ENCODE results near the gene IRF7.

Gene IRF7

DNA sequence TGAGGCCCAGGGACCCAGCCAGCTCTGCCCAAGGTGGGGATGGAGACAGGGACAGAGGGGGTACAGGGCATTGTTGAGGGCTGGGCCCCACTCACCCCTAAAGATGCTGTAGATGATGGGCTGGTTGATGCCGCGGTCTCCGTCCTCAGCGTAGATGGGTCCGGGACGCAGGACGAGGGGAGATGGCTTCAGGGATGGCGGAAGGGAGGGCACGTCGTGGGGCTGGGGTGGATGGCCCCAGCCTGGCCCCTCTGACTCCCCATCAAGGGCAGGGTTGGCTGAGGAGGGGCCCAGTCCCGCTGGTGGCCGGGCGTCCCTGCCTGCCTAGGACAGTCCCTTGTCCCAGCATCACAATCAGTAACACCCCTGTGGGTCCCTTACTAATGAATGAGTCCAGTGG is 4.5 kb upstream of the IRF7 start:
- DNase-seq: no peak

DNA sequence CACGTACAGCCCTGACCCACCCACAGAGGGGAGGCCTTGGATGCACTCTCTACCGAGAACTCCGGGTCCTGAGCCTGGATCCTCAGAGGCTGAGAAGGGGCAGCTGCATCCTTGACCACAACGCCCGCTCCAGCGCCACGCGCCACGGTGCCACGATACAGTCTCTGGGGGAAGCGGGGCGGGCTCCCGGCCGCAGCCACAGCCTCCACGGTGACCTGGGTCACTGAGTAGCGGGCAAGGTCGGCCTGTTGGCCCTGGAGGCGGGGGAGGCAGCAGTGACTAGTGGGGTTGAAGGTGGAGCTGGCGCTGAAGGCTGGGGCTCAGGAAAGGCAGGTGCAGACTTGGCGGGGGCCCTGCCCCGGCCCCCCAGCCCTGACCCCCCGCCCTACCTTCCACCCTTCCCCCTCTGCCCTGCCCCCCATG is 3.9 kb upstream of the IRF7 start:
- no peak for DNase-seq

DNA sequence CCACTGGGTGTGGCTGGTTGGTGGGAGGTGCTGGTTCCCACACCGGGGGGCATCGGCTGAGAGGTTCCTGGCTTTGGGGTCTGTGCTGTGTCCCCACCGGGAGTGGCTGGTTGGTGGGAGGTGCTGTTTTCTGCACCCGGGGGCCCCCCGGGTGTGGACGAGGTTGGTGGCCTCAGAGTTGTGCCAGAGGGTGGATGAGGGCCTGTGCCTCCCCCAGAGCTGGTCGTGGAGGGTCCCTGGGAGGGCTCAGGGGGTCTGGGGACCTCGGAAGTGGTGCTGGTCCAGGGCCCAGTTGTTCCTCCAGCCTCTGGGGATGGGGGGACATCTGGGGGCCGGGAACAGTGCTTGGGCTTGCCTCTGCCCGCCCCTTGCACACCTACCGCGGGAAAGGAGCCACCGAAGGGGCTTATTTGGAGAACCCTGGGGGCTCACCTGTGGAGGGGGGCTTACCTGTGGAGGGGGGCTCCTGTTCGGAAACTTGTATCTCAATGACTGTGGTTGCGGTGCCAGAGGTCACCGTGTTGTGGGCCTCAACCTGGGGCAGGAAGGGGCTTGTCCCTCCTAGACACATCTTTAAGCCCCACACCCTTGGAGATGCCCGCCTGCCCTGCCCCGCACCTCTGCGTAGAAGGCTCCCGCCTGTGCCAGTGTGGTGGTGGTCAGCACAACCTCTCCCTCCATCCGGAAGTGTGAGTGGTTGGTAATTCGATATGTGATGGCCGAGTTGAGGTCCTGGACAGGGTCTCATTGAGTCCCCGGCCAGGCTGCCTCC is 3.3 kb upstream of the IRF7 start:
- DNase-seq: no peak

DNA sequence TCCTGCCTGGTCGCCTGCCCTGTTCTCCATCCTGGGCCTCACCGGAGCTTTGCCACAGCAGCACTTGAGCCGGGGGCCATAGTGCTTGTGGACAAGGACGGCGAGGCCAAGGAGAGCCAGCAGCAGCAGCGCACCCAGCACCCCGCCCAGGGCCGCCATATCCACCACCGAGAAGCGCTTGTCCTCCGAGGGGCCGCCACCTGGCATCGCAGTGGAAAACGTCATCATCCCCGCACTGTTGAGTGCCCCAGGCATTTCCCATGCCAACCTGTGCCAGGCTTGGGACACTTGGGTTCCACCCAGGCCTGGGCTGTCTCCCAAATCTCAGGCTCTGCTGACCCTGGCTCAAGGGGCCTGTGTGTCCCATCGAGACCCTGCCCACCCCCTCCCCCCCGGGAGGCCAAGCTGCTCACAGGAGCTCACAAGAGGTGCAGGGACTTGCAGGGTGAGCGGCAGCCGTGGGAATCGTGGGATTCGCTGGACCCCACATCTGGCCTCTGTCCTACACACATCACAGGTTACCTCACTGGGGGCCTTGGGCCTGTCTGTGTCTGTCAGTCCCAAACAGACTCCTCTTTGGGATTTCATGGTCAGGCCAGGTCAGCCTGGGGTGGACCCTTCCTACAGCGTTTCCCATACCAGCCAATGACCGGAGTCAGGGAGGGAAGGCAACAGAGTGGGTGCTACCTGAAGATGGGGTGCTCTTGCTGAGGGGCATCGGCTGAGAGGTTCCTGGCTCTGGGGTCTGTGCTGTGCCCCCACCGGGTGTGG is 2.3 kb upstream of the IRF7 start:
- DNase-seq: no peak

DNA sequence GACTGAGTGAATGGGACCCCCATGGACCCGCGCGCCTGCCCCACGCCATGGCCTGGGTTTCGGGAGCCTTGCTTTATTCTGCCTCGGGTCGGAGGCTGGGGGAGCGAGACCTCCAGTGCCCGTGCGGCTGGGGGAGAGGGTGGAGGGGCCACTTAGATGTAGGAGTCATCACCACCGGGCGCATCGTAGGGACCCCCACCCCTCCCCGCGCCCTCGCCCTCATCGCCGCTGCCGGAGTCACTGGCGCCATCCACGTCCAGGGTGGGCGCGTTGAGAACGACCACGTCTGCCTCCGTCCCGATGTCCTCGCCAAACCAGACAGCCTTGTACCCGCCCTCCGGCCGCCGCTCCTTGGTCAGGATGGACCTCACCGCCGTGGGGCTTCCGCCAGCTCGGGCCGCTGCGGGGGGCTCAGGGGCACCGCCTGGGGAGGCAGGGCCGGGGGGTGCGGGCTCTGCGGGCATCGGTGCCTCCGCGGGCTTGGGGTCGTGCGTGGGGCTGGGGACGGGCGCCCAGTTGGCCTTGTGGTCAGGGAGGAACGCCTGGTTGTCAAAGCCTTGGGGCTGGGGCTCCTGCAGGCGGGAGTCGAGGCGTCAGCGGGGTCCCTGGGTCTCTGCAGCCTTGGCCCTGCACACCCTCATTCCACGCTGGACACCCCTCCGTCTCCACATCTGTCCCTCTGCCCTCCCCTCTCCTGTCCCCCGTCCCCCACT is 1.6 kb upstream of the IRF7 start:
- no peak for DNase-seq

DNA sequence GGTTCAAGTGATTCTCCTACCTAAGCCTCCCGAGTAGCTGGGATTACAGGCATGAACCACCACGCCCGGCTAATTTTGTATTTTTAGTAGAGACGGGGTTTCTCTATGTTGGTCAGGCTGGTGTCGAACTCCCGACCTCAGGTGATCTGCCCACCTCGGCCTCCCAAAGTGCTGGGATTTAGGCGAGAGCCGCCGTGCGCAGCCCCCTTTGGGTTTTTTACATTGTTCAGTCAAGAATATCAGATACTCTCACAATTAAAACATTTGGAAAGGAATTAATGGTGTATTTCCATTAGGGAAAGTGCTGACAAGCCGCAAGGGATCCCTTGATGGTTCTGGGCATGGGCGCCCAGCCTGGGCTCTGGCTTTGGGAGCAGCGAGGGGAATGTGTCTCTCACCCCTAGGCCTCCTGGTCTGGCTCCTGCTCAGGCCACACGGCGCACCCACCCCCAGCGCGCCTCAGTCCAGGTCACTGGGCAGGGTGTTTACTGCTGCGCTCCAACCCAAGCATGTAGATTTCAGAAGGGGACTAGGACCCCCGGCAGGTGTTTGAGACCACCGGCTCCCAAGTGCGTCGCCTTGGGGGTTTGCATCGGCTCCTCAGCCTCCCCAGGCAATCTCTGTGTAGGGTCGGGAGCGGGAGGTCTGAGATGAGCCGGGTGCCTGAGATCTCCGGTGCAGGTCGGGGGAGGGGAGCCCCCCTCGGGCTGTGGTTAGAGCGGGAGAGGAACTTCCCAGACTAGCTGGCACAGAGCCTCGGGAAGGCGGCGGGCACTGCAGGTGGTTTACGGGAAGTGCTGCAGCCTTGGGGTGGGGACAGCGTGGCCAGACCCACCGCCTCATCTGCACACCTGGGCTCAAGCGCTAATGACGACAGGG is 809 bp upstream of the IRF7 start:
- DNase-seq: no peak

DNA sequence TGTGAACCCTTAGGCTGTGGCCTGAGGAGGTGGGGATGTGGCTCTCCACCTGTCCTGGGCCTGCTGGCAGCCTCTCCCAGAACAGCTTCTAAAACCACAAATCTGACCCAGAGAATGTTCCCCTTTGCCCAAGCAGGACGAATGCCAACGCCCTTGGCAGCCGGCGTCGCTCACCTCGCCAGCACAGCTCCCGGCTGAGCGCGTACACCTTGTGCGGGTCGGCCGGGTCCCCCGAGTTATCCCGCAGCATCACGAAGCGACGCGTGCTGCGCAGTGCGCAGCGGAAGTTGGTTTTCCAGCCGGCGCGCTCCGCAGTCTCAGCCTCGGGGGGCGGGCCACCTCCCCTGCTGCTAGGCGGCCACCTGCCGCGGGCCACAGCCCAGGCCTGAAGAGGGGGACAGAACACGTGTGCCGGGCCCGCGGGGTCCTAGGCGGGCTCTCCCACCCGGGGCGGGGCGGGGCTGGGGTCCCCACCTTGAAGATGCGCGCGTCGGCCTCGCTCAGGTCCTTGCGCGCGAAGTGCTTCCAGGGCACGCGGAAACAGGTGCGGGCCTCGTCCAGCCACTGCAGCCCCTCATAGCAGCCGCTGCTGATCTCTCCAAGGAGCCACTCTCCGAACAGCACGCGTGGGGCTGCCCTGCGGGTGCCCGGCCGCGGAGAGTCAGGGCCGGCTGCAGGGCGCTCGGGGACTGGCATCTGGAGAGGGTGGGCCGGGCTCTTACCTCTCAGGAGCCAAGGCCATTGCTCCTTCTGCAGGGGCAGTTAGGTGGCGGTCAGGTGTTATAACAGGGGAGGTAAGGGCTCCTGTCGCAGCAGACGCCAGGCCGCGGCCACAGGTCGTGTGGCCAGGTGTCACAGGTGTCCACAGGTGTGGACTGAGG is 887 bp downstream of the IRF7 start:
- no peak for DNase-seq

DNA sequence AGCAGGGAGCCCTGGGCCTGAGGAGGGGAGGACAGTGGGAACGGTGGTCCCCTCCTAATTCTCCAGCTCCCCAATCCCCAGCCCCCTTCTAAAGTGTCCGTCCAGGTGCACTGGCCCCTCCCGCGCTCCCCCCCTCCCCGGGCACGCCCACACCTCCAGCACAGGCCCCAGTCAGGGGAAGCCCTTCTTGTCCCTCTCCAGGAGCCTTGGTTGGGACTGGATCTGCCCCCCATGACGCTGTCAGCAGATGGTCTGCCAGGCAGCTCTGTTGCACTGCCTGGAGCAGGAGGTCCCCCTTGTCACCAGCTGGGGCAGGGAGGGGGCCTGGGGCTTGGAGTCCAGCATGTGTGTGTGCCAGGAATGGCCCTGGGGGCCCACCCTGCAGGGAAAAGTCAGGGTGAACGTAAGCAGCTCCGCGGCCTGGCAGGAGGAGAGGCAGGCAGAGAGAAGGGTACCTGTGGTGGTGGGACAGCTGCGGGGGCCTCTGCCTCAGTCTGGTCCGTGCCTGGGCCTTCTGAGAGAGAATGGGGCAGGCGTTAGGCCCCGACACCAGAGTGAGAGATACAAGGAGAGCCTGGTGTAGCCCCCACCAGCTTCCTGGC is 1.6 kb downstream of the IRF7 start:
- DNase-seq: no peak

DNA sequence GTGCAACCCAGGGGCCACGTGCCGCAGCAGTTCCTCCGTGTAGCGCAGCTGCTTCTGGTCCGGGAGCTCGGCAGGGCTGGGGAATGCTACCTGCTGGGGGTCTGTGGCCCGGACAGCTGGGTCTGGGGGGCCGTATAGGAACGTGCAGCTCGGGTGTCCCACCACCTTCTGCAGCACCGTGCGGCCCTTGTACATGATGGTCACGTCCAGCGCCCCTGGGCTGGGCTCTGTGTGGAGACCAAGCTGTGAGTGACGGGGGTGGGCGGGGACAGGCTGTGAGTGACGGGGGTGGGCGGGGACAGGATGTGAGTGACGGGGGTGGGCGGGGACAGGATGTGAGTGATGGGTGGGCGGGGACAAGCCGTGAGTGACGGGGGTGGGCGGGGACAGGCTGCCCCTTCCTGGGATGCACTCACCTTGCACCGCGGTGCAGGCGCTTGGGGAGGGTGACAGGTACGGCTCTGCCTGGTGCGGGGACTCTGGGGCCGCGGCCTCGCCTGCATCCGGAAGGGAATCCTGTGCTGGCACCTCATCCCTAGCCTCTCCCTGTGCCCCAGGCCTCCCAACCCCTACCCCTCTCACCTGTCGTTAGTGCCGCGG is 2.3 kb downstream of the IRF7 start:
- DNase-seq: no peak

DNA sequence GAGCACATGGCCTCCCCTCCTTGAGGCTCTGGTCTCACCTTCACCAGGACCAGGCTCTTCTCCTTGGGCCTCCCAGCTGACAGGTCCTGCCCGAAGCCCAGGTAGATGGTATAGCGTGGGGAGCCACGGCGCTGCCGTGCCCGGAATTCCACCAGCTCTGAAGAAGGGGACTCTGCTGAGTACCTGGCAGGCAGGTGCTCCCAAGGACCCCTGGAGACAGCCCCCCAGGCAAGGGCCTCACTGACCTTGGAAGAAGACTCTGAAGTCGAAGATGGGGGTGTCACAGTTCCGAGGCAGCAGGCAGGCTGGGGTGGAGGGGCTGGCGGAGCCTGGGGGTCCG is 2.8 kb downstream of the IRF7 start:
- no peak for DNase-seq

DNA sequence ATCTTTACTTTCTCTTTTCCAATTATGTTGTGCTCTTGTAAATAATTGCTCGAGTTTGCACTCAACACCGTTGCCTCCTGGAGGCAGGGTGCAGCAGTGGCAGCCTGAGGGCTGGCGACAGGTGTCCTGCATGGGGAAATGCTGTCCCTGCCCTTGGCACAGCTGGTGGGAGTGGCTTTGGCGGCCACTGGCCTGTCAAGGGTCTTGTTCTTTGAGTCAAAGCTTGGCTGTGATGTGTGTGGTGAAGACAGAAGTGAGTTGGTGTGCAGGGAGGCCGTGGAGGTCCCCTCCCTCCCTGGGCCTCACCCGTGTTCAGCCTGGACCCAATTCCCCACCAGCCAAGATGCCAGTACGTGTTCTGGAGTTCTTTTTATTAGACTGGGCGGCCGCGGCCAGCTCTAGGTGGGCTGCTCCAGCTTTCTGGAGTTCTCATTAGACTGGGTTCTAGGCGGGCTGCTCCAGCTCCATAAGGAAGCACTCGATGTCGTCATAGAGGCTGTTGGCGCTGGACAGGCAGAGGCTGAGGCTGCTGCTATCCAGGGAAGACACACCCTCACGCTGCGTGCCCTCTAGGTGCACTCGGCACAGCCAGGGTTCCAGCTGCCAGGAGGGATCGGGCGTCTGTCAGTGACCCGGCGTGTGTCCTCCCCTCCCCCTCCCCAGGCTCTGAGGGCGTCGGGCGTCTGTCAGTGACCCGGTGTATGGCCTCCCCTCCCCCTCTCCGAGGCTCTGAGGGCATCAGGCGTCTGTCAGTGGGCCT is 3.4 kb downstream of the IRF7 start:
- no peak for DNase-seq

DNA sequence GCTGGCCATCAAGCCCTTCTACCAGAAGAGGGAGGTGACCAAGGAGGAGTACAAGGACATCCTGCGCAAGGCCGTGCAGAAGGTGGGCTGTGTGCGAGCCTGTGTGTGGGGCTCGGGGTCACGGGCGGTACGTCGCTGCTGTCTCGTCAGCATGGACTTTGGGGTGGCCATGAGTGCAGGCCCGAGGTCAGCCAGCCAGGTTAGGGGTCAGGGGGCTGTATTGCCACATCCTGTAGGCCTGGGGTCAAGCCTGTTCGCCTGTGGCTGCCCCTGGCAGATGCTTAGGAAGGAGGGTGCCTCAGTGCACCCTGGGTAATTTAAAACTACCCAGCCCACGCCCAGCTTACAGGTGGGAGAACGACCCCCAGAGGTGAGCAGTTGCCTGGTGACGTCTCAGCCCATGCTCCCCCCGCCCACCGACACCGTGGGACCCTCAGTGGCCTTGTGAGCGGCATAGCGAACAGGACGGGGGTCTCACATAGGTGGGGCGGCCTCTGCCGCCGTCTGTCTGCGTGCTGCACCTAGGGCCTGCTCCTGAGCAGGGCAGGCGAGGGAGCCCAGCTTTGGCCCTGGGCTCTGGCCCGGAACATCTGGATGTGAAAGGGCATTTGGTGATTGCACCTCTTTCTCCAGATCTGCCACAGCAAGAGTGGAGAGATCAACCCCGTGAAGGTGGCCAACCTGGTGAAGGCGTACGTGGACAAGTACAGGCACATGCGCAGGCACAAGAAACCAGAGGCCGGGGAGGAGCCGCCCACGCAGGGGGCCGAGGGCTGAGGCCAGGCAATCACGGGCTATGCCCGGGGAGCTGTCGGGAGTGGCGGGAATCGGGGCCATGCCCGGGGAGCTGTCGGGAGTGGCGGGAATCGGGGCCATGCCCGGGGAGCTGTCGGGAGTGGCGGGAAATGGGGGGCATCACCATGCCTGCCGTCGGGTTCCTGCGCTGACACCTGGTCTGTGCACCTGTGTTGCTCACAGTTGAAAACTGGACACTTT is 4.5 kb downstream of the IRF7 start:
- no peak for DNase-seq

DNA sequence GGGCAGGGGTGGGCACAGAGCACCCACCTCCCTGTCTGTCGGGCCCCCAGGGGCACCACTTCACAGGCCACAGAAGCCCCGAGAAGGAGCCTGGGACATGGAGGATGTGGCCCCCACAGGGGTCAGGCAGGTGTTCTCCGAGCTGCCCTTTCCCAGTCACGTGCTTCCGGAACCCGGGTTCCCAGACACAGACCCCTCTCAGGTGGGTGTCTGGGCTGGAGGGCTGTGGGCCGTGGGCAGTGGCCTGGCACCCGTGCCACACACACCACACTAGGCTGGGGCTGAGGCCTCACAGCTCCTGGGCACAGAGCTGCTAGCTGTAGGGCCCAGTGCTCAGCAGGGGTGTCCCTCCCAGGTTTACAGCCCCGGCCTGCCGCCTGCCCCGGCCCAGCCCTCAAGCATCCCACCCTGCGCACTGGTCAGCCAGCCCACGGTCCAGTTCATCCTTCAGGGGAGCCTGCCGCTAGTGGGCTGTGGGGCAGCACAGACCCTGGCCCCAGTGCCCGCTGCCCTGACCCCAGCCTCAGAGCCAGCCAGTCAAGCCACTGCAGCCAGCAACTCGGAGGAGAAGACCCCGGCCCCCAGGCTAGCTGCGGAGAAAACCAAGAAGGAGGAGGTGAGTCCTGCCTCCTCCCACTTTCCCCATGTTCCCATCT is 5.5 kb downstream of the IRF7 start:
- no peak for DNase-seq

DNA sequence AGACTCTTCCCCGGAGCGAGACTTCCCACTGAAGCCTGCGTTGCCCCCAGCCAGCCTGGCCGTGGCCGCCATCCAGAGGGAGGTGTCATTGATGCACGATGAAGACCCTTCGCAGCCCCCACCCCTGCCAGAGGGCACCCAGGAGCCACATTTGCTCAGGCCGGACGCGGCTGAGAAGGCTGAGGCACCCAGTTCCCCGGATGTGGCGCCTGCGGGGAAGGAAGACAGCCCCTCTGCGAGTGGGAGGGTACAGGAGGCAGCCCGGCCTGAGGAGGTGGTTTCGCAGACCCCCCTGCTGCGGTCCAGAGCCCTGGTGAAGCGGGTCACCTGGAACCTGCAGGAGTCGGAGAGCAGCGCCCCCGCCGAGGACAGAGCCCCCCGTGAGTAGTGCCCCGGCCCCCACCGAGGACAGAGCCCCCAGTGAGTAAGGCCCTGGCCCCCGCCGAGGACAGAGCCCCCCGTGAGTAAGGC is 6.4 kb downstream of the IRF7 start:
- no peak for DNase-seq

DNA sequence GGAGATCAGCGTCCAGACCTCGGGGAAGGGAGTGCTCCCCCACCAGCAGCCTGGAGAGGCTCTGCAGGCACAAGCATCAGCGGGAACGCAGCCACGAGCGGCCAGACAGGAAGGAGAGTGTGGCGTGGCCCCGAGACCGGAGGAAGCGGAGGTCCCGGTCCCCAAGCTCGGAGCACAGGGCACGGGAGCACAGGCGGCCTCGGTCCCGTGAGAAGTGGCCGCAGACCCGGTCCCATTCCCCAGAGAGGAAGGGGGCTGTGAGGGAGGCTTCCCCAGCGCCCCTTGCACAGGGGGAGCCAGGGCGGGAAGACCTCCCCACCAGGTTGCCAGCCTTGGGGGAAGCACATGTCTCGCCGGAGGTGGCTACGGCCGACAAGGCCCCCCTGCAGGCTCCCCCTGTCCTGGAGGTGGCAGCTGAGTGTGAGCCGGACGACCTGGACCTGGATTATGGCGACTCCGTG is 6.9 kb downstream of the IRF7 start:
- DNase-seq: no peak

DNA sequence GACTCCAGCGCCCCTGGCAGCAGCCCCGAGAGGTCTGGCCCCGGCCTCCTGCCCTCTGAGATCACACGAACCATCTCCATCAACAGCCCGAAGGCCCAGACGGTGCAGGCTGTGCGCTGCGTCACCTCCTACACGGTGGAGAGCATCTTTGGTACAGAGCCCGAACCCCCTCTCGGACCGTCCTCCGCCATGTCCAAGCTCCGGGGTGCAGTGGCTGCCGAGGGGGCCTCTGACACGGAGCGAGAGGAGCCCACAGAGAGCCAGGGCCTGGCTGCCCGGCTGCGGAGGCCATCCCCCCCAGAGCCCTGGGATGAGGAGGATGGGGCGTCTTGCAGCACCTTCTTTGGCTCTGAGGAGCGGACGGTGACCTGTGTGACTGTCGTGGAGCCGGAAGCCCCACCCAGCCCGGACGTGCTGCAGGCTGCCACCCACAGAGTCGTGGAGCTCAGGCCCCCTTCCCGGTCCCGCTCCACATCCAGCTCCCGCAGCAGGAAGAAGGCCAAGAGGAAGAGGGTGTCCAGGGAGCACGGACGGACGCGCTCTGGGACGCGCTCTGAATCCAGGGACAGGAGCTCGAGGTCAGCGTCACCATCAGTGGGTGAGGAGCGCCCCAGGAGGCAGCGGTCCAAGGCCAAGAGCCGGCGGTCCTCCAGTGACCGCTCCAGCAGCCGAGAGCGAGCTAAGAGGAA is 7.6 kb downstream of the IRF7 start:
- no peak for DNase-seq

DNA sequence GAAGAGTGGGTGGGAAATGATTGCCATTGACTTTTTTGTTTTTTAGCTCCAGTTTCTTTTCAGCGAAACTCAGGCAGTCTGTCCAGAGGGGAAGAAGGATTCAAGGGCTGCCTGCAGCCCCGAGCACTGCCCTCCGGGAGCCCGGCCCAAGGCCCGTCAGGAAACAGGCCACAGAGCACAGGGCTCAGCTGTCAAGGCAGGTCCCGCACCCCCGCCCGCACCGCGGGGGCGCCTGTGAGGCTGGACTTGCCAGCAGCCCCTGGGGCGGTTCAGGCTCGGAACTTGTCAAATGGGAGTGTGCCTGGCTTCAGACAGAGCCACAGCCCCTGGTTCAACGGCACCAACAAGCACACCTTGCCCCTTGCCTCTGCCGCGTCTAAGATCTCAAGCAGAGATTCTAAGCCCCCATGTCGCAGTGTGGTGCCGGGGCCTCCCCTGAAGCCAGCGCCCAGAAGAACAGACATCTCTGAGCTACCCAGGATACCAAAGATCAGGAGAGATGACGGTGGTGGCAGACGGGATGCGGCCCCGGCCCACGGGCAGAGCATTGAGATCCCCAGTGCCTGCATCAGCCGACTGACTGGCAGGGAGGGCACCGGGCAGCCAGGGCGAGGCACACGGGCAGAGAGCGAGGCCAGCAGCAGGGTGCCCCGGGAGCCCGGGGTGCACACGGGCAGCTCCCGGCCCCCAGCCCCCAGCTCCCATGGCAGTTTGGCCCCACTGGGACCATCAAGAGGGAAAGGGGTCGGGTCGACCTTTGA is 8.6 kb downstream of the IRF7 start:
- DNase-seq: no peak
